Measurements from ENCODE around the gene ELOVL5. TPM values are rescaled to one million over a fixed set of nuclear protein-coding genes. Genes with fewer than 3 reads are reported as not detected.
A peak's percentile ranks its signal among the peaks of the same experiment; 100 is the strongest.

Gene ELOVL5
- total and polyA plus RNA-seq, 4 donors: 22.1 to 77.8 (median 57.8) TPM

DNA sequence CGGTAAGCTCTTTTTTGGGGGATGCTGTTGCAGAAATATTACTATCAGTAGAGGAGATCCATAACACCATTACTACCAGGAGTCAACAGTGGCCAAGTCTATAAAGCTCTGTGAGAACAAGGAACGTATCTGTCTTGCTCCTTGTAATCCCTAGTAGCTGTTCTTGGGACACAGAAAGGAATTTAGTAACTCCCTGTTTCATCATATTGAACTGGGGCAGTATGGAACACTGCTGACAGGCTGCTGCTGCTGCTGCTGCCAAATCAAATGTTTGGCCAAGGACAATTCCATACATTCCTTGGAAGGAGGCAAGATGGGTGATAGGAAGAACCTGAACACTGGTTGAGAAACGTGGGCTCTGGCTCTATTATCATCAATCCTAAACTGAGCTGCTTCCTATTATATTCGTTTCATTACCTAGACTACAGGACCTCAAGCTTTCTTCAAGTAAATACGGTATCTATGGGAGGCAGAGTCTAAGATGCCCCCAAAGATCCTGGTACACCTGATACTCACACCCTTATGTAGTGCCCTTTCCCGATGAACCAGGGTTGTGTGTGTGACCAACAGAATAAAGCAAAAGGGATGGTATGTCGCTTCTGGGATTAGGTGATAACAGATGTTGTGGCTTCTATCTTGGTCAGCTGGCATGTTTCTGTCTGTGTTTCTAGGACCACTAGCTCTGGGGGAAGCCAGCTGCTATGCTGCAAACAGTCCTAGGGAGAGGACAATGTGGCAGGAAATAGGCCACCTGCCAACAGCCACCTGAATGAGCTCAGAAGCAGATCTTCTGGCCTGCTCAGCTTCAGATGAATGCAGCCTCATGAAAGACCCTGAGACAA lies 39.5 kb downstream of the ELOVL5 start:
- H3K4me3 ChIP-seq (ENCODE audit: low read depth in 1 of 3, low read length in 3 of 3): no peak overlapping the region
- H3K9me3 ChIP-seq (ENCODE audit: control insufficient read depth in 4 of 4, low read length in 3 of 4): no peaks in the 10 kb centered on the region
- no peaks in the 10 kb centered on the region for H3K27me3 ChIP-seq (ENCODE audit: control insufficient read depth in 4 of 4, insufficient read depth in 4 of 4, low read length in 3 of 4)
- no peak for DNase-seq (ENCODE audit: low spot score)
- no peak for TF ChIP-seq GABPA (IDR thresholded peaks at IDR 0.05 in 1 of 2, conservative IDR thresholded peaks at IDR 0.05 in 1 of 2)
- TF ChIP-seq HNF4A (conservative IDR thresholded peaks at IDR 0.05): peak; percentile 37 to 49
- peak in 1 of 2 donors; percentile 37 for TF ChIP-seq RXRA (IDR thresholded peaks at IDR 0.05)
- TF ChIP-seq, protein P1, sequence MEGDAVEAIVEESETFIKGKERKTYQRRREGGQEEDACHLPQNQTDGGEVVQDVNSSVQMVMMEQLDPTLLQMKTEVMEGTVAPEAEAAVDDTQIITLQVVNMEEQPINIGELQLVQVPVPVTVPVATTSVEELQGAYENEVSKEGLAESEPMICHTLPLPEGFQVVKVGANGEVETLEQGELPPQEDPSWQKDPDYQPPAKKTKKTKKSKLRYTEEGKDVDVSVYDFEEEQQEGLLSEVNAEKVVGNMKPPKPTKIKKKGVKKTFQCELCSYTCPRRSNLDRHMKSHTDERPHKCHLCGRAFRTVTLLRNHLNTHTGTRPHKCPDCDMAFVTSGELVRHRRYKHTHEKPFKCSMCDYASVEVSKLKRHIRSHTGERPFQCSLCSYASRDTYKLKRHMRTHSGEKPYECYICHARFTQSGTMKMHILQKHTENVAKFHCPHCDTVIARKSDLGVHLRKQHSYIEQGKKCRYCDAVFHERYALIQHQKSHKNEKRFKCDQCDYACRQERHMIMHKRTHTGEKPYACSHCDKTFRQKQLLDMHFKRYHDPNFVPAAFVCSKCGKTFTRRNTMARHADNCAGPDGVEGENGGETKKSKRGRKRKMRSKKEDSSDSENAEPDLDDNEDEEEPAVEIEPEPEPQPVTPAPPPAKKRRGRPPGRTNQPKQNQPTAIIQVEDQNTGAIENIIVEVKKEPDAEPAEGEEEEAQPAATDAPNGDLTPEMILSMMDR (IDR thresholded peaks at IDR 0.05; ENCODE audit: low read depth, low read length, missing input control): no peak
- TF ChIP-seq SP1 (IDR thresholded peaks at IDR 0.05): no peak
- TF ChIP-seq EGR1 (IDR thresholded peaks at IDR 0.05; ENCODE audit: low read depth in 2 of 2): no peak
- TF ChIP-seq, protein P2, sequence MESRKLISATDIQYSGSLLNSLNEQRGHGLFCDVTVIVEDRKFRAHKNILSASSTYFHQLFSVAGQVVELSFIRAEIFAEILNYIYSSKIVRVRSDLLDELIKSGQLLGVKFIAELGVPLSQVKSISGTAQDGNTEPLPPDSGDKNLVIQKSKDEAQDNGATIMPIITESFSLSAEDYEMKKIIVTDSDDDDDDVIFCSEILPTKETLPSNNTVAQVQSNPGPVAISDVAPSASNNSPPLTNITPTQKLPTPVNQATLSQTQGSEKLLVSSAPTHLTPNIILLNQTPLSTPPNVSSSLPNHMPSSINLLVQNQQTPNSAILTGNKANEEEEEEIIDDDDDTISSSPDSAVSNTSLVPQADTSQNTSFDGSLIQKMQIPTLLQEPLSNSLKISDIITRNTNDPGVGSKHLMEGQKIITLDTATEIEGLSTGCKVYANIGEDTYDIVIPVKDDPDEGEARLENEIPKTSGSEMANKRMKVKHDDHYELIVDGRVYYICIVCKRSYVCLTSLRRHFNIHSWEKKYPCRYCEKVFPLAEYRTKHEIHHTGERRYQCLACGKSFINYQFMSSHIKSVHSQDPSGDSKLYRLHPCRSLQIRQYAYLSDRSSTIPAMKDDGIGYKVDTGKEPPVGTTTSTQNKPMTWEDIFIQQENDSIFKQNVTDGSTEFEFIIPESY (IDR thresholded peaks at IDR 0.05): no peak
- TF ChIP-seq JUND (IDR thresholded peaks at IDR 0.05): no peak
- TF ChIP-seq YY1 (IDR thresholded peaks at IDR 0.05): peak; percentile 15
- TF ChIP-seq, protein P3, sequence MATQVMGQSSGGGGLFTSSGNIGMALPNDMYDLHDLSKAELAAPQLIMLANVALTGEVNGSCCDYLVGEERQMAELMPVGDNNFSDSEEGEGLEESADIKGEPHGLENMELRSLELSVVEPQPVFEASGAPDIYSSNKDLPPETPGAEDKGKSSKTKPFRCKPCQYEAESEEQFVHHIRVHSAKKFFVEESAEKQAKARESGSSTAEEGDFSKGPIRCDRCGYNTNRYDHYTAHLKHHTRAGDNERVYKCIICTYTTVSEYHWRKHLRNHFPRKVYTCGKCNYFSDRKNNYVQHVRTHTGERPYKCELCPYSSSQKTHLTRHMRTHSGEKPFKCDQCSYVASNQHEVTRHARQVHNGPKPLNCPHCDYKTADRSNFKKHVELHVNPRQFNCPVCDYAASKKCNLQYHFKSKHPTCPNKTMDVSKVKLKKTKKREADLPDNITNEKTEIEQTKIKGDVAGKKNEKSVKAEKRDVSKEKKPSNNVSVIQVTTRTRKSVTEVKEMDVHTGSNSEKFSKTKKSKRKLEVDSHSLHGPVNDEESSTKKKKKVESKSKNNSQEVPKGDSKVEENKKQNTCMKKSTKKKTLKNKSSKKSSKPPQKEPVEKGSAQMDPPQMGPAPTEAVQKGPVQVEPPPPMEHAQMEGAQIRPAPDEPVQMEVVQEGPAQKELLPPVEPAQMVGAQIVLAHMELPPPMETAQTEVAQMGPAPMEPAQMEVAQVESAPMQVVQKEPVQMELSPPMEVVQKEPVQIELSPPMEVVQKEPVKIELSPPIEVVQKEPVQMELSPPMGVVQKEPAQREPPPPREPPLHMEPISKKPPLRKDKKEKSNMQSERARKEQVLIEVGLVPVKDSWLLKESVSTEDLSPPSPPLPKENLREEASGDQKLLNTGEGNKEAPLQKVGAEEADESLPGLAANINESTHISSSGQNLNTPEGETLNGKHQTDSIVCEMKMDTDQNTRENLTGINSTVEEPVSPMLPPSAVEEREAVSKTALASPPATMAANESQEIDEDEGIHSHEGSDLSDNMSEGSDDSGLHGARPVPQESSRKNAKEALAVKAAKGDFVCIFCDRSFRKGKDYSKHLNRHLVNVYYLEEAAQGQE (IDR thresholded peaks at IDR 0.05): no peak
- TF ChIP-seq NR2F2 (IDR thresholded peaks at IDR 0.05): no peak
- WGBS: 62% methylated on average over 7 of the region's 7 CpGs
- no peak overlapping the region for H3K27ac ChIP-seq (ENCODE audit: low read depth in 1 of 2, low read length in 2 of 2)
- no peak overlapping the region for H3K9ac ChIP-seq (ENCODE audit: low read depth in 1 of 2, low read length in 2 of 2)
- no peaks in the 10 kb centered on the region for H3K36me3 ChIP-seq (ENCODE audit: control insufficient read depth in 4 of 4, insufficient read depth in 3 of 4, low read depth in 1 of 4, low read length in 3 of 4)
- peaks cover 4 to 38% (median 28%) of the 10 kb centered on the region in 4 donors for H3K4me1 ChIP-seq (ENCODE audit: control insufficient read depth in 4 of 4, insufficient read depth in 4 of 4, low read length in 3 of 4)

DNA sequence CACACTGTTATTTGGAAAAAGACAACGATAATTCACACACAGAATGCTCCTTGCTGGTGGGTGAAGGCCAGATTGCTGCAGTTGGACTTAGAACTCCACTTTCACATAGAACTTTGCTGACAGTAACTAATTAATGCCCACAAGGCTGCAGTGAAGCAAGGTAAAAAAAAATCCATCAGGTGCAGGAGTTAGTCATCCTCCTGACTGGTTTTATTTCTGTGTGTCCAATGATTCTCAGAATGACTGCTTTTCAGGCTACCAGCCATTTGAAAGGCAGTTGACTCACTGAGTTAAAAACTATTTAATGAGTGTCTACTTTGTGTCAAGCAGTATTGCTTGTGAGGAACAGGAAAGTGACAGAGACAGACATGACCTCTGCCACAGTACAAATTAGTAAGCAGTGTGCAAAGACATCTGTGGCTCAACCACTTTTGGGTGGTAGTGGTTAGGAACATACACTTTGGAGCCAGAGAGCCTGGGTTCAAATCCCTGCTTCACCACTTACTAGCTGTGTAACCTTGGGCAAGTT lies 41.9 kb downstream of the ELOVL5 start:
- WGBS: 34% methylated on average over 1 of the region's 1 CpG
- Histone ChIP-seq H3K27ac (ENCODE audit: low read depth in 1 of 2, low read length in 2 of 2) (peak overlapping the region; percentile 52 to 65), H3K4me3 (ENCODE audit: low read depth in 1 of 3, low read length in 3 of 3) (no peak overlapping the region), H3K4me1 (ENCODE audit: control insufficient read depth in 4 of 4, insufficient read depth in 4 of 4, low read length in 3 of 4) (peaks cover 8 to 61% (median 50%) of the 10 kb centered on the region in 4 donors), H3K9me3 (ENCODE audit: control insufficient read depth in 4 of 4, low read length in 3 of 4) (no peaks in the 10 kb centered on the region), H3K27me3 (ENCODE audit: control insufficient read depth in 4 of 4, insufficient read depth in 4 of 4, low read length in 3 of 4) (no peaks in the 10 kb centered on the region), H3K9ac (ENCODE audit: low read depth in 1 of 2, low read length in 2 of 2) (peak overlapping the region; percentile 5 to 25), H3K36me3 (ENCODE audit: control insufficient read depth in 4 of 4, insufficient read depth in 3 of 4, low read depth in 1 of 4, low read length in 3 of 4) (no peaks in the 10 kb centered on the region)
- no peak for DNase-seq (ENCODE audit: low spot score)
- TF ChIP-seq YY1 (IDR thresholded peaks at IDR 0.05) (peak; percentile 49), NR2F2 (IDR thresholded peaks at IDR 0.05) (no peak), RXRA (IDR thresholded peaks at IDR 0.05) (peak; percentile 76 to 89), SP1 (IDR thresholded peaks at IDR 0.05) (peak; percentile 91), FOXA1 (IDR thresholded peaks at IDR 0.05) (peak; percentile 38), HNF4A (conservative IDR thresholded peaks at IDR 0.05) (peak; percentile 95 to 97), TAF1 (conservative IDR thresholded peaks at IDR 0.05) (no peak)
- TF ChIP-seq, protein P3 (IDR thresholded peaks at IDR 0.05): no peak
- TF ChIP-seq, protein P1 (IDR thresholded peaks at IDR 0.05; ENCODE audit: low read depth, low read length, missing input control): no peak
